H1 (cell line): Measurements from ENCODE around the gene HTR6.

Source experiments
- BACH1 ChIP-seq: IDR thresholded peaks from 2 replicates; pipeline ENCODE4 v1.6.1; 2012; ENCODE audit warnings: low read length, improper control_type of control experiment
- CBX8 ChIP-seq: fragments of 300-800, 300-1000 bp; sonication (generic); IDR thresholded peaks from 2 replicates; pipeline ENCODE4 v1.7.1; 2016; ENCODE audit warnings: low read depth, low read length, borderline replicate concordance
- CREB1 ChIP-seq: IDR thresholded peaks from 2 replicates; pipeline ENCODE4 v1.6.1; 2012; ENCODE audit warnings: inconsistent platforms
- EP300 ChIP-seq, 2 experiments: IDR thresholded peaks; 1 replicate in 1 of 2; 2 replicates in 1 of 2; pipeline ENCODE4 v1.6.1; 2011 to 2012; ENCODE audit warnings: low read depth in 2 of 2, low read length in 2 of 2, mild to moderate bottlenecking in 2 of 2, borderline replicate concordance in 1 of 2, inconsistent platforms in 1 of 2, moderate library complexity in 1 of 2
- EZH2 ChIP-seq: fragments of 200-600 bp; sonication (generic); IDR thresholded peaks from 2 replicates; pipeline ENCODE4 v1.7.1; 2012; ENCODE audit warnings: low read depth, mild to moderate bottlenecking, moderate library complexity, low read length, inconsistent platforms; ENCODE audit not compliant: severe bottlenecking
- POLR2AphosphoS5 ChIP-seq: IDR thresholded peaks from 2 replicates; pipeline ENCODE4 v1.6.1; 2011; ENCODE audit warnings: low read depth, low read length
- RFX5 ChIP-seq: IDR thresholded peaks from 2 replicates; pipeline ENCODE4 v1.6.1; 2011; ENCODE audit warnings: low read depth, low read length, improper control_type of control experiment, borderline replicate concordance
- TF ChIP-seq, protein P1 (sequence below), 3 experiments: IDR thresholded peaks; 1 replicate in 2 of 3; 2 replicates in 1 of 3; pipeline versions ENCODE4 v1.5.1 to v1.6.1; 2011; ENCODE audit warnings: low read length in 3 of 3, mild to moderate bottlenecking in 3 of 3, inconsistent platforms in 2 of 3, low read depth in 1 of 3, moderate library complexity in 1 of 3; ENCODE audit not compliant: insufficient read depth in 1 of 3; ENCODE audit errors: control extremely low read depth in 1 of 3
- TF ChIP-seq, protein P2 (sequence below): IDR thresholded peaks from 2 replicates; pipeline ENCODE4 v1.6.1; 2011; ENCODE audit warnings: low read depth, mild to moderate bottlenecking, low read length; ENCODE audit not compliant: insufficient read depth
- TF ChIP-seq, protein P3 (sequence below): IDR thresholded peaks from 2 replicates; pipeline ENCODE4 v1.6.1; 2012; ENCODE audit warnings: inconsistent platforms

DNA sequence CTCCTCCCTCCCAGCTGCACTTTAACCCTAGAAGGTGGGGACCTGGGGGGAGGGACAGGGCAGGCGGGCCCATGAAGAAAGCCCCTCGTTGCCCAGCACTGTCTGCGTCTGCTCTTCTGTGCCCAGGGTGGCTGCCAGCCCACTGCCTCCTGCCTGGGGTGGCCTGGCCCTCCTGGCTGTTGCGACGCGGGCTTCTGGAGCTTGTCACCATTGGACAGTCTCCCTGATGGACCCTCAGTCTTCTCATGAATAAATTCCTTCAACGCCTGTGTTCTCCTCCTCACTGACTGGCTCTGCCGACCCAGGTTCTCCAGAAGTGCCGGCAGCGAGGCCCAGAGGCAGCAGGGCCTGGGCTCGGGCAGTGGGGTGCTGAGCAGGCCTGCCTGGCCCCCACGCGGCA is 6.5 kb upstream of the HTR6 start:
- TF ChIP-seq, protein P1, sequence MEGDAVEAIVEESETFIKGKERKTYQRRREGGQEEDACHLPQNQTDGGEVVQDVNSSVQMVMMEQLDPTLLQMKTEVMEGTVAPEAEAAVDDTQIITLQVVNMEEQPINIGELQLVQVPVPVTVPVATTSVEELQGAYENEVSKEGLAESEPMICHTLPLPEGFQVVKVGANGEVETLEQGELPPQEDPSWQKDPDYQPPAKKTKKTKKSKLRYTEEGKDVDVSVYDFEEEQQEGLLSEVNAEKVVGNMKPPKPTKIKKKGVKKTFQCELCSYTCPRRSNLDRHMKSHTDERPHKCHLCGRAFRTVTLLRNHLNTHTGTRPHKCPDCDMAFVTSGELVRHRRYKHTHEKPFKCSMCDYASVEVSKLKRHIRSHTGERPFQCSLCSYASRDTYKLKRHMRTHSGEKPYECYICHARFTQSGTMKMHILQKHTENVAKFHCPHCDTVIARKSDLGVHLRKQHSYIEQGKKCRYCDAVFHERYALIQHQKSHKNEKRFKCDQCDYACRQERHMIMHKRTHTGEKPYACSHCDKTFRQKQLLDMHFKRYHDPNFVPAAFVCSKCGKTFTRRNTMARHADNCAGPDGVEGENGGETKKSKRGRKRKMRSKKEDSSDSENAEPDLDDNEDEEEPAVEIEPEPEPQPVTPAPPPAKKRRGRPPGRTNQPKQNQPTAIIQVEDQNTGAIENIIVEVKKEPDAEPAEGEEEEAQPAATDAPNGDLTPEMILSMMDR (IDR thresholded peaks at IDR 0.05; ENCODE audit: control extremely low read depth in 1 of 3, insufficient read depth in 1 of 3, low read depth in 1 of 3, low read length in 3 of 3): no peak
- no peak for TF ChIP-seq BACH1
- TF ChIP-seq RFX5: no peak
- TF ChIP-seq CREB1: no peak
- no peak for TF ChIP-seq POLR2AphosphoS5
- TF ChIP-seq, protein P2, sequence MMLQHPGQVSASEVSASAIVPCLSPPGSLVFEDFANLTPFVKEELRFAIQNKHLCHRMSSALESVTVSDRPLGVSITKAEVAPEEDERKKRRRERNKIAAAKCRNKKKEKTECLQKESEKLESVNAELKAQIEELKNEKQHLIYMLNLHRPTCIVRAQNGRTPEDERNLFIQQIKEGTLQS: no peak
- no peak for TF ChIP-seq EZH2
- no peak for TF ChIP-seq EP300 (IDR thresholded peaks at IDR 0.05; ENCODE audit: borderline replicate concordance in 1 of 2, low read depth in 2 of 2, low read length in 2 of 2)
- TF ChIP-seq CBX8: no peak
- TF ChIP-seq, protein P3, sequence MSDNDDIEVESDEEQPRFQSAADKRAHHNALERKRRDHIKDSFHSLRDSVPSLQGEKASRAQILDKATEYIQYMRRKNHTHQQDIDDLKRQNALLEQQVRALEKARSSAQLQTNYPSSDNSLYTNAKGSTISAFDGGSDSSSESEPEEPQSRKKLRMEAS: no peak
